Stimulated activated CD4-positive, alpha-beta T cell treated with anti-CD3 and anti-CD28 coated beads, TNF-alpha, amount 100 ng/mL, for 48 hours (primary cell): ENCODE measurements around the gene KCNMA1.

Experiments
- DNase-seq, 3 donors: peaks; one replicate each; pipeline ENCODE4 v3.0.0-alpha.2; 2020; ENCODE audit warnings: low read depth in 3 of 3

KCNMA1 gene

GRCh38 chr10:77301305-77301730 is 336.3 kb downstream of the KCNMA1 start:
- no peak for DNase-seq

GRCh38 chr10:77300682-77301302 is 336.8 kb downstream of the KCNMA1 start:
- no peak for DNase-seq

GRCh38 chr10:77299320-77299719 is 338.3 kb downstream of the KCNMA1 start:
- no peak for DNase-seq

GRCh38 chr10:77297393-77297739 is 340.2 kb downstream of the KCNMA1 start:
- no peak for DNase-seq

GRCh38 chr10:77296534-77297392 is 340.8 kb downstream of the KCNMA1 start:
- DNase-seq, result no peak

- no peak for DNase-seq
Measured at GRCh38 chr10:77293773-77294172, 343.8 kb downstream of the KCNMA1 start.

- DNase-seq, result no peak
Measured at GRCh38 chr10:77293347-77293746, 344.3 kb downstream of the KCNMA1 start.

- no peak for DNase-seq
Measured at GRCh38 chr10:77291596-77292505, 345.8 kb downstream of the KCNMA1 start.

GRCh38 chr10:77290528-77291155 is 347.0 kb downstream of the KCNMA1 start:
- no peak for DNase-seq

- DNase-seq, result no peak
Measured at GRCh38 chr10:77289790-77290189, 347.8 kb downstream of the KCNMA1 start.

GRCh38 chr10:77289027-77289501 is 348.5 kb downstream of the KCNMA1 start:
- DNase-seq, result no peak

- no peak for DNase-seq
Measured at GRCh38 chr10:77287647-77288120, 349.9 kb downstream of the KCNMA1 start.

GRCh38 chr10:77286531-77287508 is 350.8 kb downstream of the KCNMA1 start:
- DNase-seq, result no peak

- no peak for DNase-seq
Measured at GRCh38 chr10:77285529-77286182, 352.0 kb downstream of the KCNMA1 start.

GRCh38 chr10:77284797-77285196 is 352.8 kb downstream of the KCNMA1 start:
- DNase-seq, result no peak

GRCh38 chr10:77283326-77283725 is 354.3 kb downstream of the KCNMA1 start:
- DNase-seq, result no peak

GRCh38 chr10:77282163-77282562 is 355.4 kb downstream of the KCNMA1 start:
- no peak for DNase-seq

- no peak for DNase-seq
Measured at GRCh38 chr10:77281719-77282118, 355.9 kb downstream of the KCNMA1 start.

- no peak for DNase-seq
Measured at GRCh38 chr10:77279207-77279606, 358.4 kb downstream of the KCNMA1 start.
